Heart right ventricle (tissue), 16 donors: ENCODE measurements around the gene PTBP1. TPM values are rescaled to one million over a fixed set of nuclear protein-coding genes. Genes with fewer than 3 reads are reported as not detected.

ENCODE experiments used
- ATAC-seq, 8 donors: fragments of 200-7000 bp; cut with Tn5 transposase; one replicate each; pipeline ENCODE4 v1.9.1; 2020; ENCODE audit warnings: mild to moderate bottlenecking in 8 of 8, moderate library complexity in 8 of 8, moderate number of reproducible peaks in 1 of 8
- DNase-seq, 2 donors: peaks; one replicate each; pipeline ENCODE4 v3.0.0-alpha.2; 2020
- H3K27ac ChIP-seq, 10 donors: fragments of 200-600 bp; sonication (generic) in 2 of 10; one replicate each; pipeline versions ENCODE4 v1.5.0 to v1.8.0; 2020 to 2022; ENCODE audit warnings: mild to moderate bottlenecking in 3 of 10
- H3K27me3 ChIP-seq, 7 donors: fragments of 200-600 bp; one replicate each; pipeline ENCODE4 v1.8.0; 2021 to 2022; ENCODE audit warnings: mild to moderate bottlenecking in 2 of 7
- H3K36me3 ChIP-seq, 9 donors: fragments of 200-600 bp; sonication (generic) in 1 of 9; one replicate each; pipeline versions ENCODE4 v1.5.0 to v1.8.0; 2020 to 2022; ENCODE audit warnings: mild to moderate bottlenecking in 2 of 9
- H3K4me1 ChIP-seq, 9 donors: fragments of 200-600 bp; sonication (generic) in 1 of 9; one replicate each; pipeline versions ENCODE4 v1.5.0 to v1.8.0; 2020 to 2022; ENCODE audit warnings: mild to moderate bottlenecking in 4 of 9
- H3K4me3 ChIP-seq, 10 donors: fragments of 200-600 bp; sonication (generic) in 2 of 10; one replicate each; pipeline versions ENCODE4 v1.5.0 to v1.8.0; 2020 to 2022; ENCODE audit warnings: mild to moderate bottlenecking in 7 of 10, moderate library complexity in 2 of 10
- H3K9me3 ChIP-seq, 11 donors: fragments of 200-600 bp in 10 of 11; sonication (generic) in 2 of 11; one replicate each; pipeline versions ENCODE4 v1.5.0 to v1.8.0; 2013 to 2022; ENCODE audit warnings: mild to moderate bottlenecking in 2 of 11, control low read depth in 1 of 11, moderate library complexity in 1 of 11
- WGBS, 2 donors: extraction: QIAGEN DNeasy Blood & Tissue Kit; methylation state at CpG; one replicate each; pipeline ENCODE4 v1.1.7; 2013; ENCODE audit warnings: inconsistent platforms in 1 of 2; 5-methylcytosine and 5-hydroxymethylcytosine counted together
- intact Hi-C, 10 donors: fragments of 100-400 bp; cut with DNase I; formaldehyde crosslinking; loops; one replicate each; pipeline versions ENCODE4 v1.11.1 to v1.14.2; 2022
- polyA plus RNA-seq, 2 donors: library from polyadenylated mRNA; stranded (reverse); fragments of 200-250 nt; gene quantifications; one replicate each; pipeline ENCODE4 v1.2.3, GENCODE V29; 2013
- total RNA-seq, 10 donors: library from RNA; stranded (reverse); fragmentation: NEBNext Ultra II Directional in 3 of 10; extraction: Animal tissue kit (Norgen Biotek cat#: 25700) in 3 of 10; gene quantifications; one replicate each; pipeline versions ENCODE4 v1.2.1 to v1.2.4, GENCODE V29; 2021 to 2023
- TF ChIP-seq, protein P1 (sequence below), 9 donors: fragments of 200-600 bp; sonication (generic) in 2 of 9; IDR thresholded peaks; one replicate each; pipeline versions ENCODE4 v1.5.0 to v1.8.0; 2021 to 2022; ENCODE audit warnings: antibody characterized with exemption in 9 of 9, mild to moderate bottlenecking in 5 of 9, moderate library complexity in 1 of 9
- donor health status: Arrhythmogenic right ventricular cardiomyopathy.
- donor health status: ischemic (EF 13 %, LVEDD 7.1; RV severe dilation, severe dysfunction).
- donor health status: healthy with polysubstance abuse.
- donor health status: DM: no; HTN: yes; CAD: no.
- donor health status: DM: no; HTN: no; CAD: no.
- donor health status: ischemic (EF 25% LVEDD 6.9; RV normal size, moderate dysfunction).
- donor health status: ischemic (EF 25% LVEDD 5.7; RV mildly dilated, moderate dysfunction).
- donor health status: healthy.
- donor health status: DM: yes; HTN: yes; CAD: no.
- donor health status: Ischemic cardiomyopathy.
- donor health status: ischemic (EF 35%, LVEDD 5.7; RV mildly dilated, moderate dysfunction).
- donor health status: nonischemic (EF 11% LVEDD 7.7; RV severe dilation, severe dysfunction).
- donor health status: DM: yes; HTN: yes; CAD: no.
- donor health status: PGD.
- donor health status: ischemic (EF 29% LVEDD 5.4; RV normal size, mild dysfunction).
- donor health status: nonischemic (EF 23%, LVEDD 6.1; RV moderate dilation, normal function).

PTBP1 gene
- total and polyA plus RNA-seq, 12 donors: 46.2 to 106 (median 56.8) TPM

DNA sequence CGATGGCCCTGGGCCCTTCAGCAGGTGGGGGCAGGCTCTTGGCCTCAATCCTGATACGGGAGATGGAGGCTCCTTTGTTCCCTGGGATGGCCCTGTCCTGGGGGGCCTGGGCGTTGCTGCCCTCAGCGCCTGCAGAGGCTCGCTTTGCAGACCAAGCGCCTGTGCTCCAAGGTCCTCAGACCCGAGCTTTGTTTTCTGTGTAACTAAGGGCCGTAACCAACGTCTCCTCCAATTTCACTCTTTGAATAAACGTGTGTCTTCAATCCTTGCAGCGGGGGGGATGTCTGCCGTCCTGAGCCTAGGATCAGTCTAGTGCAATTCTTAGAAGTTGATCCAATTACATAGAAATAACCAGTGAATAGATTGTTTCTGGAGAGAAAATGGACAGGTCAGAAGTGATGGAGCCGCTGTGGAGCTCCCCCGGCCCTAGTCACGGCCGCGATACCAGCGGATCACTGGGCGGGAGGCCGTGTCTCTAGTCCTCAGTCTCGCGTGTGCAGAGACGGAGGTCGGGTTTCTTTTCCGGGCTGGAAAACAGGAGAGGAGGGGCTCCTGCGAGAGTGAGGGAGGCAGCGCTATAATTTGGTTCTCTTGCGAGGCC is 5.3 kb downstream of the PTBP1 start:
- TF ChIP-seq, protein P1, sequence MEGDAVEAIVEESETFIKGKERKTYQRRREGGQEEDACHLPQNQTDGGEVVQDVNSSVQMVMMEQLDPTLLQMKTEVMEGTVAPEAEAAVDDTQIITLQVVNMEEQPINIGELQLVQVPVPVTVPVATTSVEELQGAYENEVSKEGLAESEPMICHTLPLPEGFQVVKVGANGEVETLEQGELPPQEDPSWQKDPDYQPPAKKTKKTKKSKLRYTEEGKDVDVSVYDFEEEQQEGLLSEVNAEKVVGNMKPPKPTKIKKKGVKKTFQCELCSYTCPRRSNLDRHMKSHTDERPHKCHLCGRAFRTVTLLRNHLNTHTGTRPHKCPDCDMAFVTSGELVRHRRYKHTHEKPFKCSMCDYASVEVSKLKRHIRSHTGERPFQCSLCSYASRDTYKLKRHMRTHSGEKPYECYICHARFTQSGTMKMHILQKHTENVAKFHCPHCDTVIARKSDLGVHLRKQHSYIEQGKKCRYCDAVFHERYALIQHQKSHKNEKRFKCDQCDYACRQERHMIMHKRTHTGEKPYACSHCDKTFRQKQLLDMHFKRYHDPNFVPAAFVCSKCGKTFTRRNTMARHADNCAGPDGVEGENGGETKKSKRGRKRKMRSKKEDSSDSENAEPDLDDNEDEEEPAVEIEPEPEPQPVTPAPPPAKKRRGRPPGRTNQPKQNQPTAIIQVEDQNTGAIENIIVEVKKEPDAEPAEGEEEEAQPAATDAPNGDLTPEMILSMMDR (IDR thresholded peaks at IDR 0.05): no peak
- intact Hi-C loops: no loop called here
- 33 to 39% methylated on average over 28 of the region's 28 CpGs for WGBS, 2 donors

DNA sequence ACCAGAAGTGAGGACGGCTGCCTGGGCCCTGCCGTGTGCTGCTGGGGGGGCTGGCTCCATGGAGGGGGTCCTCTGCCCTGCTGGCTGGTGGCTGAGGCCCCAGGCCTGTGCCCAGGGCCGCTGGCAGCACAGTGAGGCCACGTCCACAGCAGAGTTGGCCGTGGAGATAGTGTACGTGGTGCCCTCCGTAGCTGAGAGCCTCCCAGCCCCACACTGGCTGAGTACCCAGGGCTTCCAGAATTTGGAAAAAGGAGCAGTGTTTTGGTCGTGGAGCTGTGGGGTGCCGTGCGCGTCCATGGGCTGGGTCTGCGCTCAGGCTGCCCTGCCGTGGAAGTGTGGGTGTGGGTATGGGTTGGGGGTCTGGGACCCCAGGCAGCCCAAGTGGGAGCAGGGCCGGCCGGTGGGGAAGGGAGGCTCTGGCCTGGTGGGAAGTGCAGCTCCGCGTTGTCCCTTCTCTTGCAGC is 5.9 kb downstream of the PTBP1 start:
- H3K36me3 ChIP-seq: peaks cover 4 to 99% (median 41%) of the 10 kb centered on the region in 9 donors
- ATAC-seq (no peak), DNase-seq (no peak)
- TF ChIP-seq, protein P1 (IDR thresholded peaks at IDR 0.05): no peak
- intact Hi-C loops: no loop called here
- H3K4me1 ChIP-seq: peaks cover 50 to 78% (median 60%) of the 10 kb centered on the region in 9 donors
- H3K9me3 ChIP-seq: no peaks in the 10 kb centered on the region
- H3K27me3 ChIP-seq: no peaks in the 10 kb centered on the region
- H3K4me3 ChIP-seq: peak overlapping the region in 3 of 10 donors; percentile 66 to 94 (median 86)
- WGBS, 2 donors: 66 to 67% methylated on average over 17 of the region's 17 CpGs
- peak overlapping the region in 6 of 10 donors; percentile 27 to 100 (median 96) for H3K27ac ChIP-seq

More for the DNA sequence above, 5.3 kb downstream of the PTBP1 start:
- peak in 1 of 2 donors; percentile 27 for DNase-seq
- Histone ChIP-seq H3K4me3 (peak overlapping the region in 8 of 10 donors; percentile 12 to 94 (median 82)), H3K9me3 (no peaks in the 10 kb centered on the region), H3K36me3 (peaks cover 4 to 94% (median 36%) of the 10 kb centered on the region in 9 donors), H3K27ac (peak overlapping the region in 8 of 10 donors; percentile 72 to 100 (median 96)), H3K4me1 (peaks cover 50 to 78% (median 61%) of the 10 kb centered on the region in 9 donors), H3K27me3 (no peaks in the 10 kb centered on the region)
- ATAC-seq: no peak

DNA sequence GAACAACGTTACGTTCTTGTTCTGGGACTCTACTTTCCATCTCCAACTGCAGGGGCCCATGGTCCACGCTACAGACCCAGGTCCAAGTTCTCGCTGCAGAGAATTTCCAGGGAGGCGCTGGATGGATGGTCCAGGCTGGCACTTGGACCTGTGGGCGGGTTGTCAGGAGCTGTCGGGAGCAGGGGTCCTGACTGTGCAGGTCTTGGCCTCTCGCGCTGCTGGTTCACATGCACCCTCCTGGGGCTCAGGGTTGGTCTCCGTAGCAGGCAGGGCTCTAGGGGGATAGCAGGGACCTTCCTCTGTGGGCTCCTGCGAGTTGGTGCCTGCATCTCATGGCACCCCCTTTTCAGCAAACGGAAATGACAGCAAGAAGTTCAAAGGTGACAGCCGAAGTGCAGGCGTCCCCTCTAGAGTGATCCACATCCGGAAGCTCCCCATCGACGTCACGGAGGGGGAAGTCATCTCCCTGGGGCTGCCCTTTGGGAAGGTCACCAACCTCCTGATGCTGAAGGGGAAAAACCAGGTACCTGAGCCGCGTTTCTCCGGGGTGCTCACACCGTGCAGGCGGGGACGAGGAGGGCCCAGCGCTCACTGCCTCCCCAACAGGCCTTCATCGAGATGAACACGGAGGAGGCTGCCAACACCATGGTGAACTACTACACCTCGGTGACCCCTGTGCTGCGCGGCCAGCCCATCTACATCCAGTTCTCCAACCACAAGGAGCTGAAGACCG is 6.6 kb downstream of the PTBP1 start:
- Histone ChIP-seq H3K9me3 (no peaks in the 10 kb centered on the region), H3K27me3 (no peaks in the 10 kb centered on the region), H3K27ac (peak overlapping the region in 5 of 10 donors; percentile 27 to 100 (median 92)), H3K4me1 (peaks cover 49 to 74% (median 54%) of the 10 kb centered on the region in 9 donors), H3K36me3 (peaks cover 7 to 99% (median 48%) of the 10 kb centered on the region in 9 donors), H3K4me3 (peak overlapping the region in 1 of 10 donors; percentile 66)
- TF ChIP-seq, protein P1 (IDR thresholded peaks at IDR 0.05): no peak
- DNase-seq: peak in 1 of 2 donors; percentile 40
- 71 to 73% methylated on average over 31 of the region's 31 CpGs for WGBS, 2 donors
- intact Hi-C loops: no loop called here
- peak in 1 of 8 donors; percentile 24 for ATAC-seq

DNA sequence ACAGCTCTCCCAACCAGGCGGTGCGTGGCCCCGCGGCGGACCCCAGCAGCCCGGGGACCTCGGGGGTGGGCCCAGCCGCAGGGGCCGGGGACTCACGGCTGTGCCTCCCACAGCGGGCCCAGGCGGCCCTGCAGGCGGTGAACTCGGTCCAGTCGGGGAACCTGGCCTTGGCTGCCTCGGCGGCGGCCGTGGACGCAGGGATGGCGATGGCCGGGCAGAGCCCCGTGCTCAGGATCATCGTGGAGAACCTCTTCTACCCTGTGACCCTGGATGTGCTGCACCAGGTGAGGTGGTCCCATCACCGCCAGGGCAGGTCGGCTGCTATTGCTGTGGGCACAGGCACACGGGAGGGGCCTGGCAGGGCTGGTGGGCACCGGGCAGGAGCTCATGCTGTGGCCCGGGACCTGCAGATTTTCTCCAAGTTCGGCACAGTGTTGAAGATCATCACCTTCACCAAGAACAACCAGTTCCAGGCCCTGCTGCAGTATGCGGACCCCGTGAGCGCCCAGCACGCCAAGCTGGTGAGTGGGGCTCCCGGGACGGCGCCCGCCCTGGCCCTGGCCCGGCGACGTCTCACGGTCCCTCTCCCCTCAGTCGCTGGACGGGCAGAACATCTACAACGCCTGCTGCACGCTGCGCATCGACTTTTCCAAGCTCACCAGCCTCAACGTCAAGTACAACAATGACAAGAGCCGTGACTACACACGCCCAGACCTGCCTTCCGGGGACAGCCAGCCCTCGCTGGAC is 7.3 kb downstream of the PTBP1 start:
- Histone ChIP-seq H3K36me3 (peaks cover 7 to 99% (median 54%) of the 10 kb centered on the region in 9 donors), H3K9me3 (no peaks in the 10 kb centered on the region), H3K4me1 (peaks cover 42 to 66% (median 47%) of the 10 kb centered on the region in 9 donors), H3K4me3 (no peak overlapping the region), H3K27ac (peak overlapping the region in 1 of 10 donors; percentile 29), H3K27me3 (no peaks in the 10 kb centered on the region)
- no peak for DNase-seq
- intact Hi-C loops: no loop called here
- ATAC-seq: no peak
- WGBS, 2 donors: 92% methylated on average over 53 of the region's 53 CpGs
- TF ChIP-seq, protein P1 (IDR thresholded peaks at IDR 0.05): no peak
